ENCODE measurements around the gene ARHGEF28.

The ARHGEF28 gene

GRCh38 chr5:73859696-73860095, 233.7 kb downstream of the ARHGEF28 start:
- Histone ChIP-seq H3K4me3 (ENCODE audit: low read depth, low read length) (no peak overlapping the region), H3K9me3 (ENCODE audit: control insufficient read depth, insufficient read depth, low read length) (no peaks in the 10 kb centered on the region), H3K27me3 (ENCODE audit: control insufficient read depth, insufficient read depth, low read length) (no peaks in the 10 kb centered on the region), H3K4me1 (ENCODE audit: control insufficient read depth, insufficient read depth, low read length) (no peaks in the 10 kb centered on the region), H3K36me3 (ENCODE audit: control insufficient read depth, insufficient read depth, low read length) (no peaks in the 10 kb centered on the region), H3K27ac (ENCODE audit: low read depth, low read length) (no peak overlapping the region), H3K9ac (ENCODE audit: low read depth, low read length) (no peak overlapping the region)

GRCh38 chr5:73861313-73861988, 235.5 kb downstream of the ARHGEF28 start:
- H3K36me3 ChIP-seq (ENCODE audit: control insufficient read depth, insufficient read depth, low read length) = no peaks in the 10 kb centered on the region
- no peak overlapping the region for H3K9ac ChIP-seq (ENCODE audit: low read depth, low read length)

DNA sequence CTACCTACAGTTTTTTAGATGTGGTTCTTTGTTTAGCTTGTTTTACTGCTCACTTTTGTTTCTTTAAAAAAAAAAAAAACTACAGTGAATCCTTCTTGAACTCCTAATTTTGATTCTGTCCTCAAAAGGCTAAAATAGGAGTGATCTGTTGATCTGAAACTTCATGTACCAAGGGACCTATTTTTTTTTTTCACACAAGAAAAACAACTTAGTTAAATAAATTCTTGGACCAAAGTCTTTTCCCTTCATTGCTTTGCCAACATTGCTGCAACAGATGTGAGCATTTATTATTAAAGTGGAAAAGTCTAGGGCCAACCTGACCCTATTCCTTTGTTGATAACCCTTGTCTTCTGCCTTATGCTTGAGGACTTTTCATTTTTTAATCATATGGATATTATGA, 236.8 kb downstream of the ARHGEF28 start:
- H3K36me3 ChIP-seq (ENCODE audit: control insufficient read depth, insufficient read depth, low read length) = no peaks in the 10 kb centered on the region
- no peaks in the 10 kb centered on the region for H3K4me1 ChIP-seq (ENCODE audit: control insufficient read depth, insufficient read depth, low read length)
- H3K27me3 ChIP-seq (ENCODE audit: control insufficient read depth, insufficient read depth, low read length) = no peaks in the 10 kb centered on the region
- H3K9ac ChIP-seq (ENCODE audit: low read depth, low read length) = no peak overlapping the region
- no peaks in the 10 kb centered on the region for H3K9me3 ChIP-seq (ENCODE audit: control insufficient read depth, insufficient read depth, low read length)
- no peak overlapping the region for H3K4me3 ChIP-seq (ENCODE audit: low read depth, low read length)
- H3K27ac ChIP-seq (ENCODE audit: low read depth, low read length) = no peak overlapping the region

More at GRCh38 chr5:73861313-73861988, 235.5 kb downstream of the ARHGEF28 start:
- no peak overlapping the region for H3K4me3 ChIP-seq (ENCODE audit: low read depth, low read length)
- no peaks in the 10 kb centered on the region for H3K4me1 ChIP-seq (ENCODE audit: control insufficient read depth, insufficient read depth, low read length)
- H3K9me3 ChIP-seq (ENCODE audit: control insufficient read depth, insufficient read depth, low read length) = no peaks in the 10 kb centered on the region
- no peak overlapping the region for H3K27ac ChIP-seq (ENCODE audit: low read depth, low read length)
- no peaks in the 10 kb centered on the region for H3K27me3 ChIP-seq (ENCODE audit: control insufficient read depth, insufficient read depth, low read length)

DNA sequence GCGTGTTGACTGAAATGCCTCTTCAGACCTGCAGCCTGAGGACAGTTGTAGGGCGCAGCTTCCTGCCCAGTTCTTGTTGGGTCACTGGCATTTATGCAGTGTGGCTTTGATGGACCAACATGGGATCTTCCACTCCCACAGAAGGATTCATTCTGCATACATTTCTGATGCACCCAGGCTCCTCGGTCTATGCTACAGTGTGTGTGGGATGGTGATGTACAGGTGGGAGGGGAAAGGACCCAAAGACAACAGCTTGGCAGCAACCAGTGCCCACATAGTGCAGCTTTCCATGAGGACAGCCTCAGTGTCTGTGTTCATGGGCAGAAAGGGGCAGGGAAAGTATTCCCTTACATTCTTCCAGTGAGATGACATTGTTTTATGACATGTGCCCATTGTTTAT, 237.9 kb downstream of the ARHGEF28 start:
- no peak overlapping the region for H3K27ac ChIP-seq (ENCODE audit: low read depth, low read length)
- H3K36me3 ChIP-seq (ENCODE audit: control insufficient read depth, insufficient read depth, low read length) = no peaks in the 10 kb centered on the region

GRCh38 chr5:73865315-73865714, 239.3 kb downstream of the ARHGEF28 start:
- Histone ChIP-seq H3K9me3 (ENCODE audit: control insufficient read depth, insufficient read depth, low read length) (no peaks in the 10 kb centered on the region), H3K36me3 (ENCODE audit: control insufficient read depth, insufficient read depth, low read length) (no peaks in the 10 kb centered on the region), H3K4me3 (ENCODE audit: low read depth, low read length) (no peak overlapping the region), H3K4me1 (ENCODE audit: control insufficient read depth, insufficient read depth, low read length) (no peaks in the 10 kb centered on the region), H3K9ac (ENCODE audit: low read depth, low read length) (no peak overlapping the region), H3K27ac (ENCODE audit: low read depth, low read length) (no peak overlapping the region), H3K27me3 (ENCODE audit: control insufficient read depth, insufficient read depth, low read length) (no peaks in the 10 kb centered on the region)

More for the DNA sequence above, 237.9 kb downstream of the ARHGEF28 start:
- Histone ChIP-seq H3K4me1 (ENCODE audit: control insufficient read depth, insufficient read depth, low read length) (no peaks in the 10 kb centered on the region), H3K9ac (ENCODE audit: low read depth, low read length) (no peak overlapping the region), H3K9me3 (ENCODE audit: control insufficient read depth, insufficient read depth, low read length) (no peaks in the 10 kb centered on the region), H3K4me3 (ENCODE audit: low read depth, low read length) (no peak overlapping the region), H3K27me3 (ENCODE audit: control insufficient read depth, insufficient read depth, low read length) (no peaks in the 10 kb centered on the region)

DNA sequence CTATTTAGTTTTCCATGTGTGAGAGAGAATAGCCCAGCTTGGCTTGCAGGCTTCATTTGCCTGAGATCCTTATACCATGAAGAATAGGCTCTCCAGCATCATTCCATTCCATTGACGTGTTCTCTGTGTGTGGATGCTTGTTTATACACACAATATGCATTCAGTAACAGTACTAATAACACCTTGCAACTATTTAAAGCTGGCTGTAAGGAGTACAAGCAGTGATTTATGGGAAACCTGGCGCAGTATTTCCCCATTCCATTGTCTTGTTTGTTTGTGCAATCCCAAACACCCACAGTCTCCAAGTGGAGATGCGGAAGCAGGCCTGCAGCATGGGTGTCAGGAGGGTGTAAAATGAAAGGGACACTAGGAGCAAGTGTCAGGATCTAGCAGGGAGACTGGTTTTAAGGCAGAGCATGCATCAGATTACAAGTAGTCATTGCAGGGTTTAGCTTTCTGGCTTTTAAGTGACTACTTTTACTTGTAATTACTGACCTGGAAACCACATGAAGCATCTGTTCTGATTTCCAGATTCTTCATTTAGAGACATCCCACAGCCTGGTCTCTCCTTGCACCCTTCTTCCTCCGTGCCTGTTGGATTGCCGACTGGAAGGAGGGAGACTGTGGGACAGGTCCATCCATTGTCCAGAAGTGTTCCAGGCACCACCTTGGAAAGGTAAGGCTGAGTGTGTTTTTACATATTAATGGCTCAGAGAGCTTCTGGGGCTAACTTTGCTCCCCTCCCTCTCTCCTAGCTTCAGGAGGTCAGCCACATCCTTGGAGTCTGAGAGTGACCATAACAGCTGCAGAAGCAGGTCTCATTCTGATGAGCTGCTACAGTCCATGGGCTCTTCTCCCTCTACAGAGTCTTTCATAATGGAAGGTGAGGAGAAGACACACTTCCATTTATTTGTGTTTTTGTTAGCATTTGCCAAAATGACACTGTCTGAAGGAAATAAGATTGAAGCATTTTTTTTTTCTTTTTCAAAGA, 241.6 kb downstream of the ARHGEF28 start:
- Histone ChIP-seq H3K27me3 (ENCODE audit: control insufficient read depth, insufficient read depth, low read length) (no peaks in the 10 kb centered on the region), H3K4me3 (ENCODE audit: low read depth, low read length) (no peak overlapping the region), H3K36me3 (ENCODE audit: control insufficient read depth, insufficient read depth, low read length) (no peaks in the 10 kb centered on the region), H3K9ac (ENCODE audit: low read depth, low read length) (no peak overlapping the region), H3K9me3 (ENCODE audit: control insufficient read depth, insufficient read depth, low read length) (no peaks in the 10 kb centered on the region), H3K4me1 (ENCODE audit: control insufficient read depth, insufficient read depth, low read length) (no peaks in the 10 kb centered on the region), H3K27ac (ENCODE audit: low read depth, low read length) (no peak overlapping the region)

GRCh38 chr5:73883646-73884045, 257.6 kb downstream of the ARHGEF28 start:
- no peak overlapping the region for H3K4me3 ChIP-seq (ENCODE audit: low read depth, low read length)
- H3K9ac ChIP-seq (ENCODE audit: low read depth, low read length) = no peak overlapping the region
- H3K27me3 ChIP-seq (ENCODE audit: control insufficient read depth, insufficient read depth, low read length) = no peaks in the 10 kb centered on the region
- no peaks in the 10 kb centered on the region; the same call in 1 of the 2 replicates for H3K9me3 ChIP-seq (ENCODE audit: control insufficient read depth, insufficient read depth, low read length)
- no peaks in the 10 kb centered on the region for H3K36me3 ChIP-seq (ENCODE audit: control insufficient read depth, insufficient read depth, low read length)
- no peaks in the 10 kb centered on the region for H3K4me1 ChIP-seq (ENCODE audit: control insufficient read depth, insufficient read depth, low read length)
- H3K27ac ChIP-seq (ENCODE audit: low read depth, low read length) = no peak overlapping the region

- H3K4me1 ChIP-seq (ENCODE audit: control insufficient read depth, insufficient read depth, low read length) = no peaks in the 10 kb centered on the region
- no peak overlapping the region for H3K4me3 ChIP-seq (ENCODE audit: low read depth, low read length)
- H3K9me3 ChIP-seq (ENCODE audit: control insufficient read depth, insufficient read depth, low read length) = no peaks in the 10 kb centered on the region
- no peaks in the 10 kb centered on the region for H3K36me3 ChIP-seq (ENCODE audit: control insufficient read depth, insufficient read depth, low read length)
- H3K27ac ChIP-seq (ENCODE audit: low read depth, low read length) = no peak overlapping the region
- H3K27me3 ChIP-seq (ENCODE audit: control insufficient read depth, insufficient read depth, low read length) = no peaks in the 10 kb centered on the region
- no peak overlapping the region for H3K9ac ChIP-seq (ENCODE audit: low read depth, low read length)
Observed at GRCh38 chr5:73887688-73888087, 261.7 kb downstream of the ARHGEF28 start.

DNA sequence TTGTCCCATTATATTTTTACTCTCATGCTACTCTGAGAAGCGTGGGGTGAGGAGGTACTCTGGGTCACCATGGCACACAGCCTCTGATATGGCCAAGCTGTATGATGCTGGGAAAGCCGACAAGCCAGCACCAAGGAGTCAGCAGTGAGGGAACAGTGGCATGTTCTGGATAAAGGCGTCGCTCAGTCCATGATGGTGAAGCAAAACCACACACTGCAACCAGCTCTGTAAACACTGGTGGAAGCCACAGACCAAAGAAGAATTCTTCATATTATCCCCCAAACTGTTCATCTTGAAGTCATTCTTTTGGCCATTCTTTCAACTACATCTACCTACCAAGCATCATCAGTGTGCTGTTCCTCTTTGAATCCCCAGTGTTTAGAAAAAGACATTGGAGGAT, 264.6 kb downstream of the ARHGEF28 start:
- Histone ChIP-seq H3K4me3 (ENCODE audit: low read depth, low read length) (no peak overlapping the region), H3K27ac (ENCODE audit: low read depth, low read length) (no peak overlapping the region), H3K4me1 (ENCODE audit: control insufficient read depth, insufficient read depth, low read length) (no peaks in the 10 kb centered on the region), H3K27me3 (ENCODE audit: control insufficient read depth, insufficient read depth, low read length) (no peaks in the 10 kb centered on the region), H3K9ac (ENCODE audit: low read depth, low read length) (no peak overlapping the region), H3K9me3 (ENCODE audit: control insufficient read depth, insufficient read depth, low read length) (no peaks in the 10 kb centered on the region), H3K36me3 (ENCODE audit: control insufficient read depth, insufficient read depth, low read length) (no peaks in the 10 kb centered on the region)

DNA sequence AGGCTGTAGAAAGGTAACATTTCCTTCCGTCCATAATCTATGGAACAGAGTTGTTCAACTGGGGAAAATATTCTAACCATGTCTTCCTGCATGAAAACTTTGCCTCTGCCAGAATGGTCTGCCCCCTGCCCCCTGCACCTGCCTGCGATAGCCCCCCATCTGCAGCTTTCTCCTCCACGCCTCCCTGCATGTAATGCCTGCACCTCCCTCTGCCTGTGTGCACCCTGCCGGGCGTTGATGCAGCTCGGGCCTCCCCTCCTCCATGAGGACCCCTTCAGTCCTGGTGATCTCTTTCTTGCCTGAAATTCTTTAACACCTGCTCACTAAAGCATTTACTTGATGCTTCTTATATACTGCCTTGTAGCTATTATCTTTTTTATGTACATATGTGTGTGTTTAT, 266.2 kb downstream of the ARHGEF28 start:
- Histone ChIP-seq H3K27me3 (ENCODE audit: control insufficient read depth, insufficient read depth, low read length) (no peaks in the 10 kb centered on the region), H3K9me3 (ENCODE audit: control insufficient read depth, insufficient read depth, low read length) (no peaks in the 10 kb centered on the region), H3K4me3 (ENCODE audit: low read depth, low read length) (no peak overlapping the region), H3K27ac (ENCODE audit: low read depth, low read length) (no peak overlapping the region), H3K36me3 (ENCODE audit: control insufficient read depth, insufficient read depth, low read length) (no peaks in the 10 kb centered on the region), H3K4me1 (ENCODE audit: control insufficient read depth, insufficient read depth, low read length) (no peaks in the 10 kb centered on the region), H3K9ac (ENCODE audit: low read depth, low read length) (no peak overlapping the region)

- Histone ChIP-seq H3K9ac (ENCODE audit: low read depth, low read length) (no peak overlapping the region), H3K4me1 (ENCODE audit: control insufficient read depth, insufficient read depth, low read length) (no peaks in the 10 kb centered on the region), H3K27me3 (ENCODE audit: control insufficient read depth, insufficient read depth, low read length) (no peaks in the 10 kb centered on the region), H3K36me3 (ENCODE audit: control insufficient read depth, insufficient read depth, low read length) (no peaks in the 10 kb centered on the region), H3K4me3 (ENCODE audit: low read depth, low read length) (no peak overlapping the region), H3K27ac (ENCODE audit: low read depth, low read length) (no peak overlapping the region), H3K9me3 (ENCODE audit: control insufficient read depth, insufficient read depth, low read length) (no peaks in the 10 kb centered on the region)
Observed at GRCh38 chr5:73892806-73893205, 266.8 kb downstream of the ARHGEF28 start.
